Mucosa of rectum (tissue), 2 donors: ENCODE data around the gene SLC25A21.

Experiments
- H3K27ac ChIP-seq, 2 donors: one replicate each; pipeline ENCODE4 v1.7.0; 2013; ENCODE audit warnings: inconsistent platforms in 2 of 2, low read depth in 2 of 2, low read length in 2 of 2
- H3K27me3 ChIP-seq, 2 donors: one replicate each; pipeline ENCODE4 v1.7.0; 2013; ENCODE audit warnings: low read length in 2 of 2; ENCODE audit not compliant: control insufficient read depth in 2 of 2, insufficient read depth in 2 of 2
- H3K36me3 ChIP-seq, 2 donors: one replicate each; pipeline ENCODE4 v1.7.0; 2013; ENCODE audit warnings: low read length in 2 of 2; ENCODE audit not compliant: control insufficient read depth in 2 of 2, insufficient read depth in 2 of 2
- H3K4me1 ChIP-seq, 2 donors: one replicate each; pipeline ENCODE4 v1.7.0; 2013; ENCODE audit warnings: low read length in 2 of 2, mild to moderate bottlenecking in 1 of 2; ENCODE audit not compliant: control insufficient read depth in 2 of 2, insufficient read depth in 2 of 2
- H3K4me3 ChIP-seq, 2 donors: one replicate each; pipeline ENCODE4 v1.7.0; 2013; ENCODE audit warnings: low read length in 2 of 2
- H3K9ac ChIP-seq, 2 donors: one replicate each; pipeline ENCODE4 v1.7.0; 2013; ENCODE audit warnings: low read length in 2 of 2, low read depth in 1 of 2, mild to moderate bottlenecking in 1 of 2
- H3K9me3 ChIP-seq, 2 donors: one replicate each; pipeline ENCODE4 v1.7.0; 2013; ENCODE audit warnings: low read length in 2 of 2; ENCODE audit not compliant: control insufficient read depth in 2 of 2
- donor health status: healthy.
- donor health status: Normal muscosa, but diverticular disease.

Gene SLC25A21

GRCh38 chr14:36659010-36659821 is 513.2 kb downstream of the SLC25A21 start:
- Histone ChIP-seq H3K27me3 (peaks cover 86 to 97% of the 10 kb centered on the region in 2 donors), H3K36me3 (no peaks in the 10 kb centered on the region), H3K9ac (no peak overlapping the region), H3K4me3 (no peak overlapping the region), H3K9me3 (no peaks in the 10 kb centered on the region), H3K27ac (no peak overlapping the region), H3K4me1 (peaks cover 30 to 36% of the 10 kb centered on the region in 2 donors)

DNA sequence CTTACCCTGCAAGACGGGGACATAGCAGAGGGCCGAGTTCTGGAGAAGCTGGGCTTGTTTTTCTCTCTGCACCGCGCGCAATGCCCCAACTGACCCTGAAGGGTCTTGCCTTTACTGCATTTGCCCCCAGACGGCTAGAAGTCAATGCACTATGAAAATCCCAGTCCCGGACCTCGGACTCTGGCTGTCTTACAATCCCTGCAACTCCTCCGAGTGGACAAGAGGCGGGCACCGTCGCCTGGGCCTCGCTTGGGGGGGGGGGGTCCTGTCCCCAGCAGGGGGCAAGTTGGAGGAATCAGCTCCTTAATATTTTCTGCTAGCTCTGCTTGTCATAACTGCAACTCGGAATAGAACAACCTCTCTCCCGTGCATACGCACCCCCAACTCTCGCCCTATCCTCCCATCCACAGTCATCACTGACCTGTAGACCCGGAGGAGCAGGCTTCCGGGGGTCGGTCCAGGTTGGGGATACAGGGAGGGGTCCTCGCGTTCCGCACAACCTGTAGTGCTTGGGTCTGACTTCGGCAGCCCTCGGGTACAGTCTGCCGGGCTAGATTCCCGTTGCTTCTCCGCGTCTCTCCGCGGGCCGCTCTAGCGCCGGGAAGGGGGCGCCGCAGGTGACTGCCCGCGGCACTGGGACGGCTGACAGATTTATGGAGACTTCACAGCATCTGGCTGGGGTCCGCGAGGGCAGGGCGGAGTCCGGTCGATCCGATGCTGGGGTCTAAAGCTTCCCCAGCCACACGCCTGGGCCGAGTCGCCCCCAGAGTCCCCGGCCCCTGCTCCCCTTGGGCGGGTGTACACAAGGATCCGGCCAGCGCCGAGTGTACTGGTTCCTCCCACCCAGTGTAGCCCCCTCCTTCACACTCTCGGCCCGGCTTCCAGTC is 514.0 kb downstream of the SLC25A21 start:
- peaks cover 27 to 29% of the 10 kb centered on the region in 2 donors for H3K4me1 ChIP-seq
- H3K27ac ChIP-seq: no peak overlapping the region
- peaks cover 84 to 95% of the 10 kb centered on the region in 2 donors for H3K27me3 ChIP-seq
- no peak overlapping the region for H3K4me3 ChIP-seq
- no peaks in the 10 kb centered on the region for H3K9me3 ChIP-seq
- H3K36me3 ChIP-seq: no peaks in the 10 kb centered on the region
- H3K9ac ChIP-seq: no peak overlapping the region

GRCh38 chr14:36657399-36658122 is 514.8 kb downstream of the SLC25A21 start:
- Histone ChIP-seq H3K4me1 (peaks cover 20 to 22% of the 10 kb centered on the region in 2 donors), H3K27ac (no peak overlapping the region), H3K27me3 (peaks cover 84 to 94% of the 10 kb centered on the region in 2 donors), H3K9me3 (no peaks in the 10 kb centered on the region), H3K4me3 (peak overlapping the region in 1 of 2 donors; percentile 31), H3K36me3 (no peaks in the 10 kb centered on the region), H3K9ac (no peak overlapping the region)

- H3K4me1 ChIP-seq: peaks cover 16 to 17% of the 10 kb centered on the region in 2 donors
- H3K27ac ChIP-seq: no peak overlapping the region
- H3K36me3 ChIP-seq: no peaks in the 10 kb centered on the region
- H3K27me3 ChIP-seq: peaks cover 82 to 92% of the 10 kb centered on the region in 2 donors
- peak overlapping the region in 1 of 2 donors; percentile 31 for H3K4me3 ChIP-seq
- no peaks in the 10 kb centered on the region for H3K9me3 ChIP-seq
- no peak overlapping the region for H3K9ac ChIP-seq
Observed at GRCh38 chr14:36656687-36657398, 515.6 kb downstream of the SLC25A21 start.

DNA sequence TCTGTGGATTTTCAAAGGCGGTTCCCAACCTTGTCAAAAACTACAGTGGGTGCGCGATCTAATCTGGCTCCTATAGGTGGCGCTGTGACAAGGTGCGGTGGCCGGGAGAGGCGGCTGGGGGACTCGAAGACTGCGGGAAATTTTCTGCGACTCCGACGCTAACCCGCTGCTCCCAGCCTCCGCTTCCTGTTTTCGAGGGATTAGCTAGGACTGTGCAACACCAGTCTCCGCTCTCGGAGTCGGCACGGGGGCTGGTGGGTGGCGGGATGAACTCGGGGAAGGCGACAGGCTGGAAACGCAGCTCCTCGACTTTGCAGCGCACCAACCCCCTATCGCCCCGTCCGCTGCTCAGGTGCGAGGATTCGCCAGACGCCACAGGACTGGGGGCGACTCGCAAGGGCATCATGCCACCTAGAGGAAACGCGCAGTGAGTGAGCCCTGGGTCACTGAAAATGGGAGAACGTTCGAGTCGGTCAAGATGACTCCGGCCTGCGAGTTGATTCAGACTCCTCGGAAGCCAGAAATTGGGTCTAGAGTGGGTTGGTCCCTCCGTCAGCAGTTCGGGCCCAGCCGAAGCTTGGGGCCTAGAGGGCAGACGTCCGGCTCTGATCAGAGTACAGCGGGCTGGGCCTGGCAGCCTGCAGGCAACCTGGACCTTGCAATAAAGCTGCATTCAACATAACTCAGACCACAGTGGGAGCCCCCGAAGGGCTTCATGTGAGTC is 516.3 kb downstream of the SLC25A21 start:
- H3K27ac ChIP-seq: no peak overlapping the region
- no peaks in the 10 kb centered on the region for H3K9me3 ChIP-seq
- H3K27me3 ChIP-seq: peaks cover 83 to 92% of the 10 kb centered on the region in 2 donors
- H3K9ac ChIP-seq: no peak overlapping the region
- no peaks in the 10 kb centered on the region for H3K36me3 ChIP-seq
- peak overlapping the region; percentile 9 to 10 for H3K4me3 ChIP-seq
- H3K4me1 ChIP-seq: peaks cover 11 to 12% of the 10 kb centered on the region in 2 donors

DNA sequence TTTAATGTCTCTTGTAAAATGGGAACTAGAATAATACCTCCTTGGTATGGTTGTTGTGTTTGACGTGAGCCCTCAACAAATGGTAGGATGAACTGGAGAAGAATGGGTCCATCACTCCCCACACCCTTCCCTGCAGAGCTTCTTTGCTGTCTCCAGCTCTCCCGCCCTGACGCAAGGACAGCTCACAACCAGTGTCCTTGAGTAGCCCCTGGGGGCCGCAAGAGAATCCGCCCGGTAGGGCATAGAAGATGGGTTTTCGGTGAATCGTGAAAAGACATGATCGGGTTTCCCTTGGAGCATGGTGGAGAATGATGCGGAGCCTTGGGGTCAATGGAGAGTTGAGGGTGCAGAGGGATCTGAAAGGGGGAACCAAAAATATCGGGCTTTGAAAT is 516.8 kb downstream of the SLC25A21 start:
- Histone ChIP-seq H3K9ac (no peak overlapping the region), H3K27me3 (peaks cover 83 to 91% of the 10 kb centered on the region in 2 donors), H3K36me3 (no peaks in the 10 kb centered on the region), H3K4me3 (no peak overlapping the region), H3K4me1 (peaks cover 8 to 10% of the 10 kb centered on the region in 2 donors), H3K9me3 (no peaks in the 10 kb centered on the region), H3K27ac (no peak overlapping the region)

GRCh38 chr14:36654794-36655381 is 517.5 kb downstream of the SLC25A21 start:
- Histone ChIP-seq H3K36me3 (no peaks in the 10 kb centered on the region), H3K9me3 (no peaks in the 10 kb centered on the region), H3K9ac (no peak overlapping the region), H3K4me3 (no peak overlapping the region), H3K4me1 (peaks cover 8 to 10% of the 10 kb centered on the region in 2 donors), H3K27ac (no peak overlapping the region), H3K27me3 (peaks cover 83 to 92% of the 10 kb centered on the region in 2 donors)

DNA sequence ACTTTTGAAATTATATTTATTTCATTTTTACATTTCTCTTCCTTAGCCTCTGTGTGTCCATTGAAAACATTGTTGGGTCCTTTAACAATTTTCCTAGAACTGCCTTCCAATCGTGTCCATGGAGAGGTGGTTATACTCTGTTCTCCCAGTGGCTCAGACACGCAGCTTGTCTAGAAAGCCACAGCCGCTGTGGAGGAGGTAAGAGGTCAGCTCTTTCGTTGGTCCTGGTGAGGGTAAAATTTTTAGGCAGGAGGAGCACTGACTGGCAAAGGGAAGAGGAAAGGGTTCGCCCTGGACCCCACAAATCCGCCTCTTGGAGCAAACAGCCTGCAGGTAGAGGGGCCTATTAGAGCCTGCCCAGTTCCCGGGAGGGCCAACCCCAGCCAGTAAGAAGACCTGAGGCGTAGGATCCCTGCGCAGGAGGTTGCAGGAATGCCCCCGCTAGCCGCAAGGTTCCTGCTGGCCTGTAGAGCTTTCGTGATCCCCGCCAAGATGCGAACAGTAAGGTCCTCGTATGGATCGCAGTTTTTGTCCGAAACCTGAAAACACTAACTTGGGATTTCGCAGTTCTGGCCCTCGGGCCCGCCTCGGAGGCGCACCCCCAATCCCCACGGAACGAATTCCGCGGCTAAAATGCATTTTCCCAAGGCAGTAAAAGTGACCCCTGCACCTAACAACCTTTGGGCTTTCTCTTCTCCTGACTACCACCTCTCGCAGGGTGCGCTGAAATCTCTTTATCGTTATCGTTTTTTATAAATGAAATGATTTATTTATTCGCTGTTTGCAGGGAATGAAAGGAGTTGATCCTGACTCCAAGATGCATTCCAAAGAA is 518.2 kb downstream of the SLC25A21 start:
- H3K27me3 ChIP-seq: peaks cover 79 to 92% of the 10 kb centered on the region in 2 donors
- peaks cover 8 to 10% of the 10 kb centered on the region in 2 donors for H3K4me1 ChIP-seq
- no peak overlapping the region for H3K9ac ChIP-seq
- no peaks in the 10 kb centered on the region for H3K9me3 ChIP-seq
- H3K27ac ChIP-seq: no peak overlapping the region
- H3K4me3 ChIP-seq: no peak overlapping the region
- H3K36me3 ChIP-seq: no peaks in the 10 kb centered on the region
